GOT3 (cell line): ENCODE measurements around the gene PHTF1.

Experiments
- DNase-seq: peaks from one replicate; lab custom pipeline; 2025; ENCODE audit warnings: mixed read lengths; lab: John Stamatoyannopoulos, UW

The PHTF1 gene

GRCh38 chr1:113759333-113760101 is at the start of gene PHTF1:
Gene PHTF1, minus strand, starts transcription at chr1:113759486. Its CDS starts 783 bp downstream, at chr1:113758703.
- no peak for DNase-seq

GRCh38 chr1:113808450-113809195 is 49.3 kb upstream of the PHTF1 start:
- no peak for DNase-seq

- no peak for DNase-seq
Observed at GRCh38 chr1:113805639-113806038, 46.4 kb upstream of the PHTF1 start.

DNA sequence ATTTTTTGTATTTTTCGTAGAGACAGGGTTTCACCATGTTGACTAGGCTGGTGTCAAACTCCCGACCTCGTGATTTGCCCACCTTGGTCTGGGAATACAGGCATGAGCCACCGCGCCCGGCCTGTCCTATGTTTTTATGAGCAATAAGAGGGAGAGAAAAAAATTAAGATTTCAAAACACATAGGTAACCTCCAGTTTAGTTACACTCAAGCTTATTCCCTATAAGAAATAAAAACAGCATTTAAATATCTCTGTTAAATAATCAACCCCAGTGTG is 45.9 kb upstream of the PHTF1 start:
- no peak for DNase-seq

DNA sequence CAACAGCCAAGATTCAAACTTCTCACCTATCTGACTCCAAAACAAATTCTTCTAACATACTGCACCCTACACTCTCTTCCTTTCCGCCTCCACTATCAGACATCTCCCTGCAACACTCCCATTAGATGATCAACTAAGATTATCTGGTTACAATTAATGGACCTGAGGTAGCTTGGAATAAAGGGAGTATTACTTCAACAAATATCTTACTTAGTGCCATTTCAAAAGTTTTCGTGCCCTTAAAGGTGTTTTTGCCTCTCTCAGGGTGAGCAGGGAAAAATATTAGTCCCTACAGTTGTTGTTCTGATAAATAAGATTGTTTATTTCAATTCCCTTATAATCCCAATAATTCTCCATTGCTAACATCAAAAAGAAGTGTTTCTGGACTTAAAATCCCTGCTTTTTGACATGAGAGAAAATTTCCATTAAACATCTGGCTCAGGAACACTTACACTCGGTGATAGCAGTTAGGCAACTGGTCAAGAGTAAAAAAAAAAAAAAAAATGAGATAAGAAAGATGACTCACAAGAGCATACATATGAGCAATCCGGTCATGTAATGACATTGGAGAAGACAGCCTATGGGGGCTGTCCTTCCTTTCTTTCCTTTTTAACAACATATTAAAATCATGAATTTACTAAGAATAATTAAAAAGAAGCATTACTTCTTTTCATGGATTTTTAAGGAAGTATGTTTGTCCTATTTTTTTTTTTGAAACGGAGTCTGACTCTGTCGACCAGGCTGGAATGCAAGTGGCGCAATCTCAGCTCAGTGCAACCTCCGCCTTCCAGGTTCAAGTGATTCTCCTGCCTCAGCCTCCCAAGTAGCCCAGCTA is 45.4 kb upstream of the PHTF1 start:
- no peak for DNase-seq

DNA sequence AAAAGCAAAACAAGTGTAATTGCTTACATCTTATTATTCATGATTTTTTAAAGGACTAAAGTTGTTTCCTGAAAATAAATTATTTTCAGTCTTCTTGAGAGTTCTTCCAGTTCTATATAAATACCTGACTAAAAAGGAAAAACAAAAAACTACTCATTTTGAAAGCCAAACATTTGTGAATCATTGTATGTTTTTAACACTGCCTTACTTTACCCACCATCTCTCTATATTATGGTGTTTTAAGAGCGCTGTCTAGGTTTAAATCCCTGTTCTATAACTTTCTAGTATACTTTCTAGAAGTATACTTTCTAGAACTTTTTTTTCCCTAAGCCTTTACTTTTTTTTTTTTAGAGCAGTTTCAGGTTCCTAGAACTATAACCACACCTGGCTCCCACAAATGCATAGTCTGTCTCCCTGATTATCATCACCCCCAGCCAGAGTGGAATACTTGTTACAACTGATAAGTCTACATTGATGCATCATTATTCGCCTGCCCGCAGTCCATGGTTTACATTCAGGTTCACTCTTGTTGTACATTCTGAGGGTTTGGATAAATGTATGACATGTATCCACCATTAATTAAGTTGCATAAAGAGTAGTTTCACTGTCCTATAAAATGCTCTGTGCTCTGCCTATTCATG is 43.2 kb upstream of the PHTF1 start:
- no peak for DNase-seq

- DNase-seq = no peak
Observed at GRCh38 chr1:113800487-113800886, 41.2 kb upstream of the PHTF1 start.

DNA sequence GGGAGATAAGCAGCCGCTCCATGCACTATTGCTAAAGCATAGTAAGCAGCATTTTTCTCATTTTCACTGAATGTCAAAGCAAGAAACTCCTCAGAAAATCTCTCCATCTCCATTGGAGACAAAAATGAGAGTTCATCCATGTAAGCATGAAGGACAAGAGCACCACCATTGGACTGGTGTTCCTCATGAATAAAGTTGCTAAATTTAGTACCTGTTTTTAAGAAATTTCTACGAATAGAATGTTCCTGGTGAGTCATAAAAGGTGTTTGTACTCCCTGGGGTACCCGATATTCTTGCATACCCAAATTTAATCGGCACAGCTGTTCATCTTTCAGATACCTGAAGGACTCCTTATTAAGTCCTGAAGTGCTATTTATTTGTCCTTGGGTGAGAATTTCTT is 38.2 kb upstream of the PHTF1 start:
- no peak for DNase-seq

DNA sequence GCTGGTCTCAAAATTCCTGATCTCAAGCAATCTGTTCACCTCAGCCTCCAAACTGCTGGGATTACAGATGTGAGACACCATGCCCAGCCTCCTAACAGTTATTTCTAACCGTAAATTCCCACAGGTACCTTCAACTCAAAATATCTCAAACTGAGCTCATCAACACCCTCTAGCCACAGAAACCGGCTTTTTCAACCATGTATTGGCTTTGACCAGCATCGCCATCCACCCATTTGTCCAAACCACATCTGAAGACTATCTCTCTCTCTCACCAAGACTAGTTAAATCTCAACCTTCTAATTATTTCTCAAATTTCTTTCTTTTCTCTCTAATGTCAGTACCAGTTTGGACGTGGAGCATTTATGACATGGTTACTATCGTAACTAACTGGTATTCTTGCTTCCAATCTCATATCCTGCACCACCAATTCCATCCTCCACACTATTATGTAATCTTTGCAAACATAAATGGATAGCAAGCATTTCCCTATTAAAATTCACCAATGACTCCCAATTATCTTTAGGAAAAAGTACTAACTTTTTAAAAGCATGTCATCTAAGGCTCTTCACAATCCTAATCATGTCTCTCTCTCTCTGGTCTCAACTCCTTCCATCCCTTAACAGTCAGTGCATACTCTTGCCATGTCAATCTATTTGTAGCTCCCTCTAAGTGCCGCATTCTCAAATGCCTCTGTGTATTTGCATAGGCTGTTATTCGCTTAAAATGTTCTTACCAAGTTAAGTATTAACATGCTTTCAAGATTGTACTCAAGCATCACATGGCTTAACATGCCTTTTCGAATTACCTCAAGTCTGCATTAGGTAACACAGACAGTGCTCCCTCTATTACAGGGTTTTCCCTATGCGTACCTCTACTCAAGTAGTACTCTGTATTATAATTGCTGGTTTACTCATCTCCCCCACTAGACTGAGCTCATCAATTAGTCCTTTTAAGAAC is 34.9 kb upstream of the PHTF1 start:
- DNase-seq = no peak

GRCh38 chr1:113792986-113793385 is 33.7 kb upstream of the PHTF1 start:
- no peak for DNase-seq

DNA sequence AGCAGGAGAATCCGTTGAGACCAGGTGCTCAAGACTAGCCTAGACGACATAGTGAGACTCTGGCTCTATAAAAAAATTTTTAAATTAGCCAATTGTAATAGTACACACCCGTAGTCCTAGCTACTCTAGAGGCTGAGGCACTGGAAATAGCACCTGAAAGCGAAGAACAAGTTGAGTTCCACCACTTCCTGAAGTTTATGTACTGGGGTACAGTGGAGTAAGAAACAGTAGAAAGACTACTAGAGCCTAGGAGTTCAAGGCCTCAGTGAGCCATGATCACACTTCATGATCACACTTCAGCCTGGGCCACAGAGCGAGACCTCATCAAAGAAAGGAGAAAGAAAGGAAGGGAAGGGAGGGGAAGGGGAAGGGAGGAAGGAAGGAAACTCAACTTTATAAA is 33.2 kb upstream of the PHTF1 start:
- DNase-seq = no peak

GRCh38 chr1:113788802-113789201 is 29.5 kb upstream of the PHTF1 start:
- no peak for DNase-seq

DNA sequence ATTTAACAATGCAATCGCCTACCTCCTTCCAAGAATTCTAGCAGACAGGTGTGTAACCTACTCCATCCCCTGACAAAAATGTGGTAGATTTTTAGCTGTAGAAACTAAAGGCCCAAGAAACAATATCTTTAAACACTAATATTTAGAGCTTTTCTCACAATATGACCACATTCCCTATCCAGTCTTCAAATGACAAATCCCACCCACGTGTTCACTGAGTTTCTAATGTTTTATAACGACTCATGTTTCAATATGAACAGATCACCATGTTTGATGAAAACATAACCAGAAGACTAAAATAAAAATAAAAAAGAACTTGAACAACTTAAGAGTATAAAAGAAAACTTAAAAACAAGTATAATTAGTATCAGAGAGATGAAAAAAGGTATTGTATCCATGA is 28.4 kb upstream of the PHTF1 start:
- no peak for DNase-seq

DNA sequence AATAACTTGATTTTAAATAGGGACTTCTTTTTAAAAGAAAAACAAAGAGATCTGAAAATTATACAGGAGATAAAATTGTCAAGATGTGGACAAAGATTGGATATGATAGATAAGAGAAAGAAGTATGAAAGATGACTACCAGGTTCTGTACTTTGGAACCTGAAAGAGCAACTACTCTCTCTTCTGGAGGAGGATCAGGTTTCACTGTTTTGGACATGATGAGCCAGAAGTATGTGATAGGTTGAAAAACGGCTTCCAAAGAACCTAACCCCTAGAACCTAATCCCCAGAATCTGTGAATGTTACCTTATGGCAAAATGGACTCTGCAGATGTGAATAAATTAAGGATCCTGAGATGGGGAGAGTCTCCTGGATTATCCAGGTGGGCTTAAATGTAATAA is 26.8 kb upstream of the PHTF1 start:
- DNase-seq = no peak

DNA sequence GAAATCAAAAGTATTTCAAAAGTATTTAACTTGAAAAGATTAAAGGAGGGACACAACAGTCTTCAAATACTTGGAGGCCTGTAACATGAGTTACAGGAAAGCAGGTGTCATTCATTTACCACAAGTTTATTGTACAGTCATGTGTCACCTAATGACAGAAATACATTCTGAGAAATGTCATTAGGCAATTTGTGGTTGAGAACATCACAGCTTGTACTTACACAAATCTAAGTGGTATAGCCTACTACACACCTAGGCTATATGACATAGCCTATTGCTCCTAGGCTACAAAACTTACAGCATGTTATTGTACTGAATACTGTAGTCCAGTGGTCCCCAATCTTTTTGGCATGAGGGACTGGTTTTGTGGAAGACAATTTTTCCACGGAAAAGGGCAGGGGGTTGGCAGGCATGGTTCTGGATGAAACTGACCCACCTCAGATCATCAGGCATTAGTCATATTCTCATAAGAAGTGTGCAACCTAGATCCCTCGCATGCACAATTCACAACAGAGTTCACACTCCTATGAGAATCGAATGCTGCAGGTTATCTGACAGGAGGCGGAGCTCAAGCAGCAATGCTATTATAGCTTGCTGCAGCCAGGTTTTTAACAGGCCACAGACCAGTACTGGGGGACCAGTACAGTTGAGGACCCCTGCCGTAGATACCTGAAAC is 25.0 kb upstream of the PHTF1 start:
- DNase-seq = no peak

GRCh38 chr1:113783254-113784103 is 24.2 kb upstream of the PHTF1 start:
- no peak for DNase-seq

DNA sequence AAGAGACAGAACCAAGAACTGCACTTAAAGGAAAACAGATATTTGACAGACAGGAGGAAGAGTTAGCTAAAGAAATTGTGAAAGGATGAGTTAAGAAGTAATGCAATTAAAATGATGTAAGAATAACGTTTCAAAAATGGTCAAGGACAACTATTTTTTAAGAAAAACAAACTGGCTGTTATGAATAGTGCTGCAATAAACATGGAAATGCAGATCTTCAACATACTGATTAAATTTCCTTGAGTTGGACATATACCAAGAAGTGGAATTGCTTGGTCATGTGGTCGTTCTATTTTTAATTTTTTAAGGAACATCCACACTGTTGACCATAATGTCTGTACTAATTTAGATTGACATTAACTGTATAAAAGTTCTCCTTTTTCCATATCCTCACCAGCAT is 23.1 kb upstream of the PHTF1 start:
- DNase-seq = no peak

DNA sequence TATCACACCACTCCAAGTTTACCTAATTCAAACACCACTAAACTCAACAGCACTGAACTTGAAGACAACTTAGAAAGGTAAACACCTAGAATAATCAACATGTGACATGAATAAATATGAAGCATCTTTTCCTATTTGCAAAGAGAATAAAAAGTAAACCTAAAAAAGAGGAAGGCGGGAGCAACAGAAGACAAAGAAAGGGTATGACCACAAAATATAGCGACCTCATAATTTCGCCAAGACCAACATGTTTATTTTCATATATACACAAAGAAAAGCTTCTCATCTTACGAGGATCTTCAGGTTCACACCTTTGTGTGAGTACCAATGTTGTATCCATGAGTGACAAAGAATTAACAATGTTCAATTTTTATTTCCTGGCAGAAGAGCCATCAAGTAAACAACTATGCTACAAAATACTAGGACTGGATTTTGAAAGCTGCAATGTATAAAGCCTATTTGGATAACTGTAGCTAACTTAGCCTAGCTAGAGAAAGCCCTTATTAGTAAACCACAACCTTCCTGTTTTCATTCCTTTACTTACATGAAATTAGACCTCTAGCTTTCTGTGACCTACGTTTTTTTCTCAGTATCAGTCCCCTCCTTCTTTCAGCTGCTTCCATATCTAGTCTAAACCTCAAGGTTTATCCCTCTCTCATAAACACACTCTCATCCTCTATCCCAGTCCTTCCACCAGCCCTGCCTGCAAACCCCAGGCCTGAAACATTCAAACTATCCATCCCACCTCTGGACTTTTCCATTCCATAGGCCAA is 21.3 kb upstream of the PHTF1 start:
- no peak for DNase-seq

DNA sequence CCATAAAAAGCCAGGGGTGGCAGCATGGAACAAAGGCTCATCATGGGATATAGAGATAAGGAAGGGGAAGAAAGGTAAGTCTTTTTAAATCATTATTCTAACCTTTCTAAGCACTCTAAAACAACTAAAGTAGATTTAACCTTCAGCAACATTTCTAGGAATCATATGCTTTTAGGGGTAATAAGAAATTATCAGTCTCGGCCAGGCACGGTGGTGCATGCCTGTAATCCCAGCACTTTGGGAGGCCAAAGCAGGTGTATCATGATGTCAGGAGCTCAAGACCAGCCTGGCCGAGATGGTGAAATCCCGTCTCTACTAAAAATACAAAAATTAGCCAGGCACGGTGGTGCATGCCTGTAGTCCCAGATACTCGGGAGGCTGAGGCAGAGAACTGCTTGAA is 20.3 kb upstream of the PHTF1 start:
- DNase-seq = no peak
